ENCODE results near the gene SV2C.

Gene SV2C

DNA sequence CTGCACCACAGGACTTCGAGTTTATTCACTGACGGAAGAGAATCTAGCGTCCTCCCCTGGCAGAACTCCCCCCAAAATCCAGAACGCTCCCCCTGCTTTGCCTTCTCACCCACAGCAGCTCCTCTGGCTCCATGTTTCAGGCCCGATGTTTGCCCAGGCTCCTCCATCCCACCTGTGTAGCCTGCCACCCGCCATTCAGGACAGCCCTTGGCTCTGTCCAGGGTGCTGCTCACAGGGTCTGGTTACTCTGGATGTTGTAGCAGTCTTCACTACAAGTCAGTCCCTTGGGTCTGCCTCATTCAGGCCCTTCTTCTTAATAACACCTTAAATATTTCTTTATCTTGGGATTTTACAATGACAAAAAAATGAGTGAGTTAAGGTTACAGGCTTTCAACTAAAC, 41.3 kb upstream of the SV2C start:
- H3K27me3 ChIP-seq (ENCODE audit: insufficient read depth, low read length, poor library complexity, severe bottlenecking) = no peaks in the 10 kb centered on the region
- no peaks in the 10 kb centered on the region for H3K9me3 ChIP-seq (ENCODE audit: insufficient read depth, low read depth, low read length)
- no peaks in the 10 kb centered on the region for H4K20me1 ChIP-seq (ENCODE audit: insufficient read depth, low read length, poor library complexity, severe bottlenecking)
- no peak overlapping the region for H3K4me2 ChIP-seq (ENCODE audit: low read depth, low read length, poor library complexity, severe bottlenecking)
- H3K9ac ChIP-seq (ENCODE audit: low read depth, low read length, poor library complexity, severe bottlenecking) = no peak overlapping the region
- H3K36me3 ChIP-seq (ENCODE audit: insufficient read depth, low read length) = no peaks in the 10 kb centered on the region
- no peak overlapping the region for H2AFZ ChIP-seq (ENCODE audit: low read length)
- TF ChIP-seq, protein P1, sequence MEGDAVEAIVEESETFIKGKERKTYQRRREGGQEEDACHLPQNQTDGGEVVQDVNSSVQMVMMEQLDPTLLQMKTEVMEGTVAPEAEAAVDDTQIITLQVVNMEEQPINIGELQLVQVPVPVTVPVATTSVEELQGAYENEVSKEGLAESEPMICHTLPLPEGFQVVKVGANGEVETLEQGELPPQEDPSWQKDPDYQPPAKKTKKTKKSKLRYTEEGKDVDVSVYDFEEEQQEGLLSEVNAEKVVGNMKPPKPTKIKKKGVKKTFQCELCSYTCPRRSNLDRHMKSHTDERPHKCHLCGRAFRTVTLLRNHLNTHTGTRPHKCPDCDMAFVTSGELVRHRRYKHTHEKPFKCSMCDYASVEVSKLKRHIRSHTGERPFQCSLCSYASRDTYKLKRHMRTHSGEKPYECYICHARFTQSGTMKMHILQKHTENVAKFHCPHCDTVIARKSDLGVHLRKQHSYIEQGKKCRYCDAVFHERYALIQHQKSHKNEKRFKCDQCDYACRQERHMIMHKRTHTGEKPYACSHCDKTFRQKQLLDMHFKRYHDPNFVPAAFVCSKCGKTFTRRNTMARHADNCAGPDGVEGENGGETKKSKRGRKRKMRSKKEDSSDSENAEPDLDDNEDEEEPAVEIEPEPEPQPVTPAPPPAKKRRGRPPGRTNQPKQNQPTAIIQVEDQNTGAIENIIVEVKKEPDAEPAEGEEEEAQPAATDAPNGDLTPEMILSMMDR (conservative IDR thresholded peaks at IDR 0.05; ENCODE audit: low read length) = no peak
- TF ChIP-seq EZH2phosphoT487 (IDR thresholded peaks at IDR 0.05; ENCODE audit: borderline replicate concordance) = no peak
- H3F3A ChIP-seq (ENCODE audit: low read depth) = no peaks in the 10 kb centered on the region
- H3K79me2 ChIP-seq (ENCODE audit: insufficient read depth, low read length) = no peaks in the 10 kb centered on the region
- H3K4me1 ChIP-seq (ENCODE audit: insufficient read depth, low read length, poor library complexity, severe bottlenecking) = no peaks in the 10 kb centered on the region
- no peaks in the 10 kb centered on the region for H3K9me2 ChIP-seq (replicated peaks; ENCODE audit: low read depth, low read length)
- H3K4me3 ChIP-seq (ENCODE audit: low read length, poor library complexity, severe bottlenecking) = no peak overlapping the region

DNA sequence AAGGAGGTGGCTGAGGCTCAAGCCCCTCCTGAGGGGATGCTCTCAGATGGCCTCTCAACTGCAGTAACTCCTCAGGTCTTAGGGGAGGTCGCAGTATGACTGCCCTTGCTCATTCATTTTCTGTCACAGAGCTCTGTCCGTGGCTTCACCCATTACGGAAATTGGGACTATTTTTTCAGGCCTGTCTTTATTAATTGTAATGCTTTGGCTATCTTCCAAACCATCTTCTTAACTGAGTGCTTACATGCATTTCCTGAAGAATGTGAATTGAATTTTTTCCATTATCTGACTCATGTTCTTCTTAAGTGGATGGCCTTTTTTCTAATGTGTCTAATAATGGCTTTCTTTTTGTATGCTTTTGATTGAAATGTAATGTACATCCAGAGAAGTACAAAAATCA, 36.4 kb upstream of the SV2C start:
- no peak overlapping the region for H3K4me3 ChIP-seq (ENCODE audit: low read length, poor library complexity, severe bottlenecking)
- no peak overlapping the region for H3K9ac ChIP-seq (ENCODE audit: low read depth, low read length, poor library complexity, severe bottlenecking)
- no peaks in the 10 kb centered on the region for H3F3A ChIP-seq (ENCODE audit: low read depth)
- H3K9me2 ChIP-seq (replicated peaks; ENCODE audit: low read depth, low read length) = no peaks in the 10 kb centered on the region
- TF ChIP-seq, protein P1 (conservative IDR thresholded peaks at IDR 0.05; ENCODE audit: low read length) = no peak
- TF ChIP-seq EZH2phosphoT487 (IDR thresholded peaks at IDR 0.05; ENCODE audit: borderline replicate concordance) = no peak
- no peaks in the 10 kb centered on the region for H3K36me3 ChIP-seq (ENCODE audit: insufficient read depth, low read length)
- H3K79me2 ChIP-seq (ENCODE audit: insufficient read depth, low read length) = no peaks in the 10 kb centered on the region
- no peak overlapping the region for H3K4me2 ChIP-seq (ENCODE audit: low read depth, low read length, poor library complexity, severe bottlenecking)
- H3K9me3 ChIP-seq (ENCODE audit: insufficient read depth, low read depth, low read length) = no peaks in the 10 kb centered on the region
- no peaks in the 10 kb centered on the region for H3K4me1 ChIP-seq (ENCODE audit: insufficient read depth, low read length, poor library complexity, severe bottlenecking)
- no peaks in the 10 kb centered on the region for H3K27me3 ChIP-seq (ENCODE audit: insufficient read depth, low read length, poor library complexity, severe bottlenecking)
- no peak overlapping the region for H2AFZ ChIP-seq (ENCODE audit: low read length)
- no peaks in the 10 kb centered on the region for H4K20me1 ChIP-seq (ENCODE audit: insufficient read depth, low read length, poor library complexity, severe bottlenecking)

DNA sequence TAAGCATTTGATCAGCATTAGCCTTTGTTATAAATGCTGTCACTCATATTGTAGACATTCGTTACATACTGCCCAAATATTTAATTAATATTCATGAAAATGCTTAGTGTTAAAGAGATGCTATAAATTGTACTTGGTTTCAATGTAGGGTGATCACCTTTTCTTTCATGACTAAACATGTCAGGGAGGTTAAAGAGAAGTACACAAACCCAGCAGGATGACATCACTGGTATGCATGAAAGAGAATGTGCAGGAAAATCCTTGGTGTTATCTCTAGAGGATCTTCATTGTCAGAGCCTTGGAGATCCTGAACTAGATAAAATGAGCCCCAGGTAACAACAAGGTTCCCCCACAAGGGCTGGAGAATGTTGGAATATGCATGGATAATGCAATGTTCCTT, 33.0 kb upstream of the SV2C start:
- Histone ChIP-seq H2AFZ (ENCODE audit: low read length) (no peak overlapping the region), H3K4me3 (ENCODE audit: low read length, poor library complexity, severe bottlenecking) (no peak overlapping the region), H3K9me2 (replicated peaks; ENCODE audit: low read depth, low read length) (no peaks in the 10 kb centered on the region), H3K9me3 (ENCODE audit: insufficient read depth, low read depth, low read length) (no peaks in the 10 kb centered on the region), H3K27me3 (ENCODE audit: insufficient read depth, low read length, poor library complexity, severe bottlenecking) (no peaks in the 10 kb centered on the region), H3K4me1 (ENCODE audit: insufficient read depth, low read length, poor library complexity, severe bottlenecking) (no peaks in the 10 kb centered on the region), H3K79me2 (ENCODE audit: insufficient read depth, low read length) (no peaks in the 10 kb centered on the region), H3F3A (ENCODE audit: low read depth) (no peaks in the 10 kb centered on the region), H3K4me2 (ENCODE audit: low read depth, low read length, poor library complexity, severe bottlenecking) (no peak overlapping the region), H4K20me1 (ENCODE audit: insufficient read depth, low read length, poor library complexity, severe bottlenecking) (no peaks in the 10 kb centered on the region), H3K9ac (ENCODE audit: low read depth, low read length, poor library complexity, severe bottlenecking) (no peak overlapping the region), H3K36me3 (ENCODE audit: insufficient read depth, low read length) (no peaks in the 10 kb centered on the region)
- TF ChIP-seq EZH2phosphoT487 (IDR thresholded peaks at IDR 0.05; ENCODE audit: borderline replicate concordance) = no peak
- TF ChIP-seq, protein P1 (conservative IDR thresholded peaks at IDR 0.05; ENCODE audit: low read length) = no peak

All from Loucy (cell line).